Activated naive CD4-positive, alpha-beta T cell treated with anti-CD3 and anti-CD28 coated beads, Interleukin-2, amount 50 U/mL, for 72 hours (primary cell): ENCODE results near the gene CBLB. TPM values are rescaled to one million over a fixed set of nuclear protein-coding genes. Genes with fewer than 3 reads are reported as not detected.

Experiments used
- ATAC-seq, 2 donors: fragments of 150-1000 bp; cut with Tn5 transposase; 2 replicates each; pipeline ENCODE4 v1.10.0; 2021; ENCODE audit warnings: mild to moderate bottlenecking in 2 of 2, moderate library complexity in 2 of 2
- DNase-seq, 2 donors: peaks; one replicate each; pipeline ENCODE4 v3.0.0; 2021 to 2022; ENCODE audit warnings: low spot score in 2 of 2
- H3K27ac Mint-ChIP-seq, 2 donors: one replicate each; pipeline ENCODE4 v1.8.0; 2022; ENCODE audit warnings: mild to moderate bottlenecking in 2 of 2, mixed read lengths in 2 of 2
- H3K36me3 Mint-ChIP-seq, 2 donors: one replicate each; pipeline ENCODE4 v1.8.0; 2022; ENCODE audit warnings: mixed read lengths in 2 of 2
- H3K9me3 Mint-ChIP-seq, 2 donors: one replicate each; pipeline ENCODE4 v1.8.0; 2022; ENCODE audit warnings: mixed read lengths in 2 of 2
- total RNA-seq, 2 donors: library from RNA; stranded (reverse); gene quantifications; one replicate each; pipeline ENCODE4 v1.2.3, GENCODE V29; 2022

CBLB gene
- total RNA-seq, 2 donors from 2014 or later = 81.3 to 107 TPM

GRCh38 chr3:105837143-105837740 lies 31.6 kb downstream of the CBLB start:
- peak; percentile 20 to 49 for ATAC-seq
- Mint-ChIP-seq H3K36me3 (peaks cover 21 to 66% of the 10 kb centered on the region in 2 donors), H3K9me3 (no peaks in the 10 kb centered on the region), H3K27ac (peak overlapping the region; percentile 56 to 72)
- no peak for DNase-seq

- peak overlapping the region; percentile 56 to 72 for H3K27ac Mint-ChIP-seq
- ATAC-seq = peak; percentile 50 to 80
- no peaks in the 10 kb centered on the region for H3K9me3 Mint-ChIP-seq
- peak in 1 of 2 donors; percentile 42 for DNase-seq
- H3K36me3 Mint-ChIP-seq = peaks cover 20 to 61% of the 10 kb centered on the region in 2 donors
These were observed 32.3 kb downstream of the CBLB start for GRCh38 chr3:105836533-105836932.

GRCh38 chr3:105835606-105836005 lies 33.2 kb downstream of the CBLB start:
- Mint-ChIP-seq H3K9me3 (peaks cover 0 to 5% of the 10 kb centered on the region in 2 donors), H3K27ac (peak overlapping the region in 1 of 2 donors; percentile 56), H3K36me3 (peaks cover 29 to 69% of the 10 kb centered on the region in 2 donors)
- DNase-seq (no peak), ATAC-seq (no peak)

GRCh38 chr3:105834768-105835167 lies 34.0 kb downstream of the CBLB start:
- peaks cover 29 to 63% of the 10 kb centered on the region in 2 donors for H3K36me3 Mint-ChIP-seq
- no peak for ATAC-seq
- DNase-seq = no peak
- H3K27ac Mint-ChIP-seq = peak overlapping the region; percentile 16 to 56
- peaks cover 0 to 5% of the 10 kb centered on the region in 2 donors for H3K9me3 Mint-ChIP-seq

GRCh38 chr3:105832644-105833043 lies 36.2 kb downstream of the CBLB start:
- Mint-ChIP-seq H3K27ac (peak overlapping the region; percentile 94 to 100), H3K36me3 (peaks cover 29 to 48% of the 10 kb centered on the region in 2 donors), H3K9me3 (peaks cover 0 to 5% of the 10 kb centered on the region in 2 donors)
- DNase-seq (no peak), ATAC-seq (peak; percentile 62 to 73)

GRCh38 chr3:105830836-105831235 lies 38.0 kb downstream of the CBLB start:
- Mint-ChIP-seq H3K9me3 (peaks cover 4 to 5% of the 10 kb centered on the region in 2 donors), H3K36me3 (peaks cover 28 to 50% of the 10 kb centered on the region in 2 donors), H3K27ac (peak overlapping the region; percentile 100)
- no peak for ATAC-seq
- DNase-seq = no peak

- ATAC-seq (peak; percentile 19 to 21), DNase-seq (no peak)
- Mint-ChIP-seq H3K36me3 (peaks cover 28 to 53% of the 10 kb centered on the region in 2 donors), H3K27ac (peak overlapping the region; percentile 100), H3K9me3 (peaks cover 4 to 5% of the 10 kb centered on the region in 2 donors)
These were observed 38.8 kb downstream of the CBLB start for GRCh38 chr3:105829871-105830622.

GRCh38 chr3:105829229-105829628 lies 39.6 kb downstream of the CBLB start:
- DNase-seq (no peak), ATAC-seq (no peak)
- peak overlapping the region; percentile 100 for H3K27ac Mint-ChIP-seq
- H3K9me3 Mint-ChIP-seq = peaks cover 4 to 5% of the 10 kb centered on the region in 2 donors
- H3K36me3 Mint-ChIP-seq = peaks cover 29 to 52% of the 10 kb centered on the region in 2 donors

- Mint-ChIP-seq H3K36me3 (peaks cover 34 to 55% of the 10 kb centered on the region in 2 donors), H3K9me3 (peaks cover 4 to 5% of the 10 kb centered on the region in 2 donors), H3K27ac (peak overlapping the region; percentile 100)
- DNase-seq (no peak), ATAC-seq (peak; percentile 14 to 40)
These were observed 40.1 kb downstream of the CBLB start for GRCh38 chr3:105828703-105829102.

GRCh38 chr3:105827959-105828358 lies 40.9 kb downstream of the CBLB start:
- Mint-ChIP-seq H3K27ac (peak overlapping the region; percentile 100), H3K9me3 (peaks cover 4 to 5% of the 10 kb centered on the region in 2 donors), H3K36me3 (peaks cover 39 to 60% of the 10 kb centered on the region in 2 donors)
- DNase-seq (peak; percentile 31 to 62), ATAC-seq (peak in 1 of 2 donors; percentile 42)

- ATAC-seq = peak; percentile 60 to 74
- peaks cover 43 to 65% of the 10 kb centered on the region in 2 donors for H3K36me3 Mint-ChIP-seq
These were observed 41.8 kb downstream of the CBLB start for GRCh38 chr3:105826778-105827634.

GRCh38 chr3:105824129-105824528 lies 44.7 kb downstream of the CBLB start:
- DNase-seq (no peak), ATAC-seq (no peak)
- Mint-ChIP-seq H3K27ac (peak overlapping the region; percentile 93 to 100), H3K36me3 (peaks cover 47 to 72% of the 10 kb centered on the region in 2 donors), H3K9me3 (peaks cover 3 to 4% of the 10 kb centered on the region in 2 donors)

More at GRCh38 chr3:105826778-105827634, 41.8 kb downstream of the CBLB start:
- DNase-seq = peak in 1 of 2 donors; percentile 28
- Mint-ChIP-seq H3K27ac (peak overlapping the region; percentile 100), H3K9me3 (peaks cover 4 to 8% of the 10 kb centered on the region in 2 donors)

GRCh38 chr3:105823149-105823867 lies 45.5 kb downstream of the CBLB start:
- Mint-ChIP-seq H3K9me3 (peaks cover 3 to 4% of the 10 kb centered on the region in 2 donors), H3K27ac (peak overlapping the region; percentile 93 to 100), H3K36me3 (peaks cover 47 to 71% of the 10 kb centered on the region in 2 donors)
- ATAC-seq (peak; percentile 62 to 76), DNase-seq (no peak)

GRCh38 chr3:105822171-105823123 lies 46.4 kb downstream of the CBLB start:
- Mint-ChIP-seq H3K27ac (peak overlapping the region; percentile 93 to 100), H3K36me3 (peaks cover 48 to 72% of the 10 kb centered on the region in 2 donors), H3K9me3 (peaks cover 3 to 4% of the 10 kb centered on the region in 2 donors)
- DNase-seq = no peak
- no peak for ATAC-seq

GRCh38 chr3:105821433-105821832 lies 47.4 kb downstream of the CBLB start:
- ATAC-seq (no peak), DNase-seq (no peak)
- Mint-ChIP-seq H3K36me3 (peaks cover 54 to 79% of the 10 kb centered on the region in 2 donors), H3K27ac (peak overlapping the region; percentile 76 to 100), H3K9me3 (peaks cover 8 to 10% of the 10 kb centered on the region in 2 donors)
